ENCODE measurements around the gene CDCA5. TPM values are rescaled to one million over a fixed set of nuclear protein-coding genes. Genes with fewer than 3 reads are reported as not detected.

CDCA5 gene
- total and polyA plus RNA-seq, 9 donors: 0.38 to 2.8 (median 0.79) TPM; not detected in 1

DNA sequence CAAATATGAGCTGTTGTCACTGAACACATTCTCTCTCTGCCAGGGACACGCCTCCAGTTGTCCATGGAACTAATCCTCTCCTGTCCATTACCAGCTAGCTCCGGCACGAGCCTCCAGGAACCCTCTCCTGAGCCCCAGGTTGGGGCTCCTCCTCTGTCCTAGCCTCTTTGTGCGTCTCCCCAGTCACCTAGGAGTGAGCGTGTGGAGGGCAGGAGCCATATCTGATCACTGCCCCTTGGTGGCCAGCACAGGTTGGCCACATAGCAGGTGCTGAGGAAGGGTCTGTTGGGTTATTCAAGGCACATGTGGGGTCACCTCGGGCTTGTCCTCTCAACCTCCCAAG is 48.0 kb upstream of the CDCA5 start:
- intact Hi-C loops (cut with DNase I): no loop called here
- H3K36me3 ChIP-seq: no peaks in the 10 kb centered on the region
- 73 to 84% (median 77%) methylated on average over 6 of the region's 6 CpGs for WGBS, 3 donors

DNA sequence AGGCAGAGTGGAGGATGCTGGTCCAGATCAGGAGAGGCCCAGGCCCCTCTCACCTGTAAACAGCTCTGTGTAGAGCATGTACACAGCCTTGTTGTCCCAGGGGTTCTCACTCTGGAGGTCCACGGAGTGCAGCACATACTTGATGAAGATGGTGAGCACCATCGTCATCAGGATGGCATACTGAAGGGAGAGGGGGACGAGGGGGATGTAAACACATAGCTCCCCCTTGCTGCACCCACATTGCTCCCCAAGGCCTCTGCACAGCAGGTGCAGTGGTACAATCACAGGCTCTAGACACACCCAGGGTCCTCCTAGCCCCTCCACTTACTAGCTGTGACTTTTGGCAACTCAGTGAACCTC is 47.6 kb upstream of the CDCA5 start:
- TF ChIP-seq, protein P1, sequence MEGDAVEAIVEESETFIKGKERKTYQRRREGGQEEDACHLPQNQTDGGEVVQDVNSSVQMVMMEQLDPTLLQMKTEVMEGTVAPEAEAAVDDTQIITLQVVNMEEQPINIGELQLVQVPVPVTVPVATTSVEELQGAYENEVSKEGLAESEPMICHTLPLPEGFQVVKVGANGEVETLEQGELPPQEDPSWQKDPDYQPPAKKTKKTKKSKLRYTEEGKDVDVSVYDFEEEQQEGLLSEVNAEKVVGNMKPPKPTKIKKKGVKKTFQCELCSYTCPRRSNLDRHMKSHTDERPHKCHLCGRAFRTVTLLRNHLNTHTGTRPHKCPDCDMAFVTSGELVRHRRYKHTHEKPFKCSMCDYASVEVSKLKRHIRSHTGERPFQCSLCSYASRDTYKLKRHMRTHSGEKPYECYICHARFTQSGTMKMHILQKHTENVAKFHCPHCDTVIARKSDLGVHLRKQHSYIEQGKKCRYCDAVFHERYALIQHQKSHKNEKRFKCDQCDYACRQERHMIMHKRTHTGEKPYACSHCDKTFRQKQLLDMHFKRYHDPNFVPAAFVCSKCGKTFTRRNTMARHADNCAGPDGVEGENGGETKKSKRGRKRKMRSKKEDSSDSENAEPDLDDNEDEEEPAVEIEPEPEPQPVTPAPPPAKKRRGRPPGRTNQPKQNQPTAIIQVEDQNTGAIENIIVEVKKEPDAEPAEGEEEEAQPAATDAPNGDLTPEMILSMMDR (IDR thresholded peaks at IDR 0.05): no peak
- TF ChIP-seq POLR2A (IDR thresholded peaks at IDR 0.05) (no peak), EP300 (IDR thresholded peaks at IDR 0.05) (no peak)
- Histone ChIP-seq H3K27me3 (no peaks in the 10 kb centered on the region), H3K36me3 (no peaks in the 10 kb centered on the region), H3K4me1 (ENCODE audit: insufficient read depth) (no peaks in the 10 kb centered on the region), H3K27ac (no peak overlapping the region), H3K9me3 (no peaks in the 10 kb centered on the region), H3K4me3 (no peak overlapping the region)
- DNase-seq: no peak
- WGBS, 3 donors: 62 to 85% (median 79%) methylated on average over 3 of the region's 3 CpGs
- intact Hi-C loops (cut with DNase I): no loop called here

More for the DNA sequence above, 48.0 kb upstream of the CDCA5 start:
- Histone ChIP-seq H3K27ac (no peak overlapping the region), H3K27me3 (no peaks in the 10 kb centered on the region), H3K4me1 (ENCODE audit: insufficient read depth) (no peaks in the 10 kb centered on the region), H3K9me3 (no peaks in the 10 kb centered on the region), H3K4me3 (no peak overlapping the region)
- DNase-seq: peak in 1 of 5 donors; percentile 15
- TF ChIP-seq, protein P1 (IDR thresholded peaks at IDR 0.05): no peak
- TF ChIP-seq POLR2A (IDR thresholded peaks at IDR 0.05) (no peak), EP300 (IDR thresholded peaks at IDR 0.05) (no peak)

DNA sequence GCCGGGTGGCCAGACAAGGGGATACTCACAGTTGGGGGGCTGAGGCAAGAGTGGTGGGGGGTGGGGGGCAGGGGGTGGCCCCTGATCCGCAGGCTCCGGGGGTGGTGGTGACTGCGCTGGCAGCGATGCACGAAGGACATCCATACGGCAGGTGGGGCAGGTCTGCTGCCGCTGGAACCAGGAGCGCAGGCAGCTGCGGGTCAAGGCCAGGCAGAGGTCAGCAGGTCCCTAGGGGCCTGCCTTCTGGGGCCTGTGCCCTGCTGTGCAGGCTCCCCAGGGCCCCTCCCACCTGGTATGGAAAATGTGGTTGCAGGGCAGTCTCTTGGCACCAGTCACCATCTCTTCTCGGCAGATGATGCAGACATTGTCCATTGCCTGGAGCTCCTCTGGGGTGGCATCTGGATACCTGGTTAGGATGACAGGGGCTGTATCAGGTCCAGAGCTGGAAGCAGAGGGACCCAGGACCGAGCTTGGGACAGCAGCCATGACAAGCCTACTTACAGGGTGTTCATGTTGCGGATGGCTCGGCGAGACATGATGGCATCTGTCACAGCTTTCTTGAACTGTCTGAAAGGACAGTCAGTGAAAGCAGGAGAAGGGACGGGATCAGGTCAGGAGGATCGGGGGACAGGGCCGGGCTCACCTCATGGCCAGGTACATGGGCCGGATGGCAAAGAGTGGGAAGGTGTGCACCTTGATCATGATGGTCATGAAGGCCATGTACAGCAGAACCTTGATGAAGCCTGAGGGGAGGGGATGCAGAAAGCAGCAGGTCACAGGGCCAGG is 47.0 kb upstream of the CDCA5 start:
- Histone ChIP-seq H3K4me3 (no peak overlapping the region), H3K27ac (no peak overlapping the region), H3K27me3 (no peaks in the 10 kb centered on the region), H3K4me1 (ENCODE audit: insufficient read depth) (no peaks in the 10 kb centered on the region), H3K36me3 (no peaks in the 10 kb centered on the region), H3K9me3 (no peaks in the 10 kb centered on the region)
- intact Hi-C loops (cut with DNase I): no loop called here
- DNase-seq: peak in 1 of 5 donors; percentile 16
- no peak for TF ChIP-seq POLR2A (IDR thresholded peaks at IDR 0.05)
- TF ChIP-seq EP300 (IDR thresholded peaks at IDR 0.05): no peak
- TF ChIP-seq, protein P1 (IDR thresholded peaks at IDR 0.05): no peak
- 66 to 81% (median 72%) methylated on average over 19 of the region's 19 CpGs for WGBS, 3 donors

DNA sequence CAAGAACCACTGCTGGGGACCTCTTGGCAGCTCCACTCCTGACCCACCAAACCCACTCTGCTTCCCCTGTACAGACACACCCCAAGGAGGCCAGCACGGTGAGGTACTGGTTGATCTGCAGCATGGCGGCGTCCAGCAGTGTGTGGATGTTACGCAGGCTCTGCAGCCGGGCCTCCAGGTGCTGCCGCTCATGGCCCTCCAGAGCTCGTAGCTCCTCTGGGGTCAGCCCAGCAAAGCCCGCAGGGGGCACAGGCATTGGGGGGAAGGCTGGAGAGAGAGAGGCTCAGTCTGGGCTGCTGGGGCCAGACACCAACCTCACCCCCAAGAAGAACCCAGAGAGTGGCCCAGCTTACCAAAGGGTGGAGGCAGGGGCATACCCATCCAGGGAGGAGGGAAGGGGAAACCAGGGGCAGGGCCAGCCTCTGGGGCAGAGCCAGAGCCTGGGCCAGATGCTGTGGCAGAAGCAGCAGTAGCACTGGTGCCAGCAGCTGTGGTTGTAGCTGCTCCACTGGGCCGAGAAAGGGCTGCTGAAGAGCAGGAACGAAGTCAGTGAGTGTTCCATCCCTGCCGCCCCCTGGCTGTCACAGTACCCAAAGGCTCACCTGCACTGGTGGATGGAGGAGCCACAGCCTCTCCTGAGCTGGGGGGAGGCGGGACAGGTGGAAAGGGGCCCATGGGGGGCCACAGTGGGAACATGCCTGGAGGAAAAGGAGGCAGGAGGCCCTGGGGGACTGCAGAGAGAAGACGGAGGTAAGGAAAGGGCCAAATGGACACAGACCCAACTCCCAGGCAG is 46.0 kb upstream of the CDCA5 start:
- Histone ChIP-seq H3K27me3 (no peaks in the 10 kb centered on the region), H3K9me3 (no peaks in the 10 kb centered on the region), H3K27ac (no peak overlapping the region), H3K4me3 (no peak overlapping the region), H3K36me3 (no peaks in the 10 kb centered on the region), H3K4me1 (ENCODE audit: insufficient read depth) (no peaks in the 10 kb centered on the region)
- intact Hi-C loops (cut with DNase I): no loop called here
- 81 to 85% (median 82%) methylated on average over 13 of the region's 13 CpGs for WGBS, 3 donors
- DNase-seq: no peak
- TF ChIP-seq POLR2A (IDR thresholded peaks at IDR 0.05) (no peak), EP300 (IDR thresholded peaks at IDR 0.05) (no peak)
- TF ChIP-seq, protein P1 (IDR thresholded peaks at IDR 0.05): no peak

Measured in ovary (tissue), 9 donors.